Mammary epithelial cell (primary cell): ENCODE results near the gene CAMKK2.

Source experiments
- CTCF ChIP-seq, 2 donors: IDR thresholded peaks in 1 of 2; conservative IDR thresholded peaks in 1 of 2; 2 replicates each; pipeline ENCODE4 v1.5.1; 2011 to 2012; ENCODE audit warnings: inconsistent platforms in 2 of 2, low read length in 2 of 2, mild to moderate bottlenecking in 2 of 2, control low read depth in 1 of 2, low read depth in 1 of 2; ENCODE audit not compliant: insufficient read depth in 1 of 2; ENCODE audit errors: extremely low read depth in 1 of 2
- EZH2 ChIP-seq: IDR thresholded peaks from 2 replicates; pipeline ENCODE4 v1.6.1; 2012; ENCODE audit warnings: low read length, inconsistent platforms, borderline replicate concordance

- TF ChIP-seq CTCF (conservative IDR thresholded peaks at IDR 0.05 in 1 of 2, IDR thresholded peaks at IDR 0.05 in 1 of 2; ENCODE audit: extremely low read depth in 1 of 2, insufficient read depth in 1 of 2, low read depth in 1 of 2, low read length in 2 of 2) (no peak), EZH2 (no peak)
These were observed 28.7 kb downstream of the CAMKK2 start for GRCh38 chr12:121267822-121268221.
